H1 (cell line): ENCODE results near the gene MACF1. TPM values are rescaled to one million over a fixed set of nuclear protein-coding genes. Genes with fewer than 3 reads are reported as not detected.

Source experiments
- GTF2F1 ChIP-seq: IDR thresholded peaks from 2 replicates; pipeline ENCODE4 v1.6.1; 2012; ENCODE audit warnings: low read depth, low read length, improper control_type of control experiment, borderline replicate concordance
- polyA plus RNA-seq, 7 experiments: library from polyadenylated mRNA; depleted of rRNA in 3 of 7; stranded (reverse) in 5 of 7; unstranded in 2 of 7; fragments of >200 nt in 5 of 7; fragments of 200-250 nt in 2 of 7; gene quantifications; 1 replicate in 5 of 7; 2 replicates in 1 of 7; 4 replicates in 1 of 7; pipeline versions ENCODE4 v1.2.1 to v1.2.3, GENCODE V29; 2011 to 2013; ENCODE audit warnings: missing spikeins in 2 of 7, mixed read lengths in 2 of 7
- total RNA-seq: library from RNA; stranded (reverse); fragmentation: NEBNext Ultra II Directional; extraction: Animal tissue kit (Norgen Biotek cat#: 25700); gene quantifications from 2 replicates; pipeline ENCODE4 v1.2.1, GENCODE V29; 2021
- TF ChIP-seq, protein P1 (sequence below): IDR thresholded peaks from 2 replicates; pipeline ENCODE4 v1.6.1; 2012; ENCODE audit warnings: low read length, inconsistent platforms

MACF1 gene
- total and polyA plus RNA-seq, 2 of the 8 experiments (the other 6 are each of a cell fraction or from before 2014, with no cell fraction given), result 59.8 to 285 TPM

DNA sequence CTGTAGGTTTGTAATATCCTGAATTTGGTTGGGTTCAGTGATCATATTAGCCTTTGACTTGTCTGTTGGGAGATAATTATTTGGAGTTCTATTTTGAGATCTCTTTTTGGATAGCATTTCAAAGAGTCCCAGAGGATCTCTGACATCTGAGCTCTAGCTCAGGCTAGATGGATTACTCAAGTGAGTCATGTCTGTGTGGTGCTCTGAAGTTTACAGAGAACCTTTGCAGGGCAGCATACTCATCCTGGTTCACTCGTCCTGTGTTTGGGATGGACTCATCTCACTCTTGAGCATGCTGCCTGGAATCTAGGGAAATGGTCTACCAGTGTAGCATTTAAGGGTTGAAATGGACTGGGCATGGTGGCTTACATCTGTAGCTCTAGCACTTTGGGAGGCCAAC lies 257.6 kb downstream of the MACF1 start (continued):
- TF ChIP-seq, protein P1, sequence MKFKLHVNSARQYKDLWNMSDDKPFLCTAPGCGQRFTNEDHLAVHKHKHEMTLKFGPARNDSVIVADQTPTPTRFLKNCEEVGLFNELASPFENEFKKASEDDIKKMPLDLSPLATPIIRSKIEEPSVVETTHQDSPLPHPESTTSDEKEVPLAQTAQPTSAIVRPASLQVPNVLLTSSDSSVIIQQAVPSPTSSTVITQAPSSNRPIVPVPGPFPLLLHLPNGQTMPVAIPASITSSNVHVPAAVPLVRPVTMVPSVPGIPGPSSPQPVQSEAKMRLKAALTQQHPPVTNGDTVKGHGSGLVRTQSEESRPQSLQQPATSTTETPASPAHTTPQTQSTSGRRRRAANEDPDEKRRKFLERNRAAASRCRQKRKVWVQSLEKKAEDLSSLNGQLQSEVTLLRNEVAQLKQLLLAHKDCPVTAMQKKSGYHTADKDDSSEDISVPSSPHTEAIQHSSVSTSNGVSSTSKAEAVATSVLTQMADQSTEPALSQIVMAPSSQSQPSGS, result no peak
- no peak for TF ChIP-seq GTF2F1
